HuH-7.5 (cell line): Measurements from ENCODE around the gene TXNIP.
A peak's percentile ranks its signal among the peaks of the same experiment; 100 is the strongest.

ENCODE experiments used
- DNase-seq: peaks from one replicate; pipeline ENCODE4 v3.0.0; 2011; ENCODE audit warnings: low spot score

The TXNIP gene

GRCh38 chr1:145985129-145985501, 11.3 kb downstream of the TXNIP start:
- DNase-seq: no peak

GRCh38 chr1:145983960-145984830, 12.2 kb downstream of the TXNIP start:
- DNase-seq: no peak

GRCh38 chr1:145983206-145983675, 13.1 kb downstream of the TXNIP start:
- no peak for DNase-seq

GRCh38 chr1:145982010-145982723, 14.2 kb downstream of the TXNIP start:
- DNase-seq: no peak

- no peak for DNase-seq
Observed at GRCh38 chr1:145980457-145980994, 15.9 kb downstream of the TXNIP start.

- no peak for DNase-seq
Observed at GRCh38 chr1:145979746-145980456, 16.5 kb downstream of the TXNIP start.

GRCh38 chr1:145978854-145979745, 17.3 kb downstream of the TXNIP start:
- DNase-seq: peak; percentile 37

- DNase-seq: no peak
Observed at GRCh38 chr1:145978471-145978853, 17.9 kb downstream of the TXNIP start.

GRCh38 chr1:145977486-145978470, 18.6 kb downstream of the TXNIP start:
- peak; percentile 82 for DNase-seq

GRCh38 chr1:145977016-145977415, 19.4 kb downstream of the TXNIP start:
- DNase-seq: no peak

- DNase-seq: no peak
Observed at GRCh38 chr1:145975216-145975615, 21.2 kb downstream of the TXNIP start.

- no peak for DNase-seq
Observed at GRCh38 chr1:145974721-145975120, 21.7 kb downstream of the TXNIP start.

GRCh38 chr1:145972580-145972979, 23.8 kb downstream of the TXNIP start:
- peak; percentile 40 for DNase-seq

- DNase-seq: no peak
Observed at GRCh38 chr1:145967288-145967687, 29.1 kb downstream of the TXNIP start.

GRCh38 chr1:145965119-145965744, 31.1 kb downstream of the TXNIP start:
- DNase-seq: no peak

GRCh38 chr1:145964328-145965118, 31.9 kb downstream of the TXNIP start, which contains the start of the genes ANKRD34A and POLR3GL:
TSS of gene ANKRD34A (minus strand) at chr1:145964575. CDS start at chr1:145961759, 2,816 bp downstream.
TSS of gene POLR3GL (plus strand) at chr1:145964690. CDS start at chr1:145974866, 10,176 bp downstream.
- peak; percentile 93 for DNase-seq

- DNase-seq: no peak
Observed at GRCh38 chr1:145963265-145964019, 32.9 kb downstream of the TXNIP start.
